NCI-H1436 (cell line): ENCODE measurements around the gene LPIN3.

Source experiments
- DNase-seq: peaks from one replicate; lab custom pipeline; 2025; lab: John Stamatoyannopoulos, UW

Gene LPIN3

GRCh38 chr20:41350408-41350962, 9.9 kb downstream of the LPIN3 start:
- no peak for DNase-seq

- no peak for DNase-seq
Measured at GRCh38 chr20:41352106-41352505, 11.5 kb downstream of the LPIN3 start.

GRCh38 chr20:41352666-41353065, 12.0 kb downstream of the LPIN3 start:
- no peak for DNase-seq

GRCh38 chr20:41353530-41353929, 12.9 kb downstream of the LPIN3 start:
- DNase-seq, result no peak

GRCh38 chr20:41355192-41355591, 14.6 kb downstream of the LPIN3 start:
- no peak for DNase-seq

GRCh38 chr20:41355598-41356203, 15.1 kb downstream of the LPIN3 start:
- no peak for DNase-seq

- no peak for DNase-seq
Measured at GRCh38 chr20:41356951-41357350, 16.3 kb downstream of the LPIN3 start.

GRCh38 chr20:41357424-41358163, 17.0 kb downstream of the LPIN3 start:
- no peak for DNase-seq

- no peak for DNase-seq
Measured at GRCh38 chr20:41358230-41358629, 17.6 kb downstream of the LPIN3 start.

- no peak for DNase-seq
Measured at GRCh38 chr20:41358717-41359116, 18.1 kb downstream of the LPIN3 start.

- no peak for DNase-seq
Measured at GRCh38 chr20:41359541-41360011, 19.0 kb downstream of the LPIN3 start.

GRCh38 chr20:41360831-41361756, 20.5 kb downstream of the LPIN3 start:
- DNase-seq, result no peak

- no peak for DNase-seq
Measured at GRCh38 chr20:41361757-41362747, 21.4 kb downstream of the LPIN3 start.

- DNase-seq, result no peak
Measured at GRCh38 chr20:41362748-41363140, 22.1 kb downstream of the LPIN3 start.

- no peak for DNase-seq
Measured at GRCh38 chr20:41363601-41364000, 23.0 kb downstream of the LPIN3 start.

- DNase-seq, result no peak
Measured at GRCh38 chr20:41364236-41364855, 23.7 kb downstream of the LPIN3 start.

- DNase-seq, result no peak
Measured at GRCh38 chr20:41364967-41365765, 24.5 kb downstream of the LPIN3 start.

GRCh38 chr20:41365777-41366545, 25.3 kb downstream of the LPIN3 start:
- no peak for DNase-seq
